ENCODE results near the gene CD22.

GRCh38 chr19:35294859-35295791 lies 33.9 kb upstream of the CD22 start:
- TF ChIP-seq CTCF (conservative IDR thresholded peaks at IDR 0.05): no peak
- no peak for TF ChIP-seq ZFX (IDR thresholded peaks at IDR 0.05)

Data from C4-2B (cell line).